SK-N-SH (cell line): ENCODE results near the gene MYOG. TPM values are rescaled to one million over a fixed set of nuclear protein-coding genes. Genes with fewer than 3 reads are reported as not detected.

Experiments used
- CTCF ChIA-PET: fragments of 300-600, 350-600 bp; formaldehyde crosslinking; extraction: SDS; loops from one replicate; lab custom pipeline; 2021; lab: Yijun Ruan, JAX
- POLR2A ChIA-PET: fragments of 350-600 bp; sonication (Branson Sonifier 250); formaldehyde crosslinking; extraction: SDS; loops from one replicate; lab custom pipeline; 2020; ENCODE audit warnings: antibody characterized with exemption, inconsistent platforms; lab: Yijun Ruan, JAX
- DNase-seq: peaks from one replicate; pipeline ENCODE4 v3.0.0; 2012
- H2AFZ ChIP-seq: fragments of 200-600 bp; sonication (generic); 2 replicates; pipeline ENCODE4 v1.8.1; 2016; ENCODE audit warnings: antibody characterized with exemption, mild to moderate bottlenecking, low read depth
- H3F3A ChIP-seq: fragments of 200-600 bp; sonication (generic); replicated peaks from 2 replicates; pipeline ENCODE3; 2016; ENCODE audit warnings: antibody characterized with exemption, mild to moderate bottlenecking; ENCODE audit not compliant: insufficient read depth
- H3K27ac ChIP-seq, 2 experiments: fragments of 200-500 bp in 1 of 2; fragments of 200-600 bp in 1 of 2; sonication (Bioruptor generic) in 1 of 2; sonication (generic), shearing (Covaris generic) in 1 of 2; 2 replicates each; pipeline versions ENCODE4 v1.5.1 to v1.6.1; 2014 to 2016; ENCODE audit warnings: low read depth in 2 of 2, inconsistent platforms in 1 of 2, low read length in 1 of 2, mild to moderate bottlenecking in 1 of 2, mixed read lengths in 1 of 2
- H3K27me3 ChIP-seq: fragments of 200-600 bp; sonication (generic), shearing (Covaris generic); 2 replicates; pipeline ENCODE4 v1.6.1; 2016; ENCODE audit warnings: mixed run types; ENCODE audit not compliant: insufficient read depth
- H3K36me3 ChIP-seq, 2 experiments: fragments of 200-500 bp in 1 of 2; fragments of 200-600 bp in 1 of 2; sonication (Bioruptor generic) in 1 of 2; sonication (generic) in 1 of 2; replicated peaks in 1 of 2; 2 replicates each; pipeline versions ENCODE3 to v1.5.1; 2014 to 2016; ENCODE audit warnings: low read length in 1 of 2, mild to moderate bottlenecking in 1 of 2; ENCODE audit not compliant: insufficient read depth in 2 of 2, control insufficient read depth in 1 of 2
- H3K4me1 ChIP-seq, 2 experiments: fragments of 200-500 bp in 1 of 2; fragments of 200-600 bp in 1 of 2; sonication (Bioruptor generic) in 1 of 2; sonication (generic), shearing (Covaris generic) in 1 of 2; 2 replicates each; pipeline versions ENCODE4 v1.5.1 to v1.6.1; 2014 to 2016; ENCODE audit warnings: low read depth in 1 of 2, low read length in 1 of 2, mixed run types in 1 of 2; ENCODE audit not compliant: insufficient read depth in 2 of 2, control insufficient read depth in 1 of 2
- H3K4me2 ChIP-seq: fragments of 200-600 bp; sonication (generic), shearing (Covaris generic); 2 replicates; pipeline ENCODE4 v1.6.1; 2017; ENCODE audit warnings: mixed run types
- H3K4me3 ChIP-seq, 2 experiments: fragments of 200-500 bp in 1 of 2; fragments of 200-600 bp in 1 of 2; sonication (Bioruptor generic) in 1 of 2; sonication (generic), shearing (Covaris generic) in 1 of 2; 2 replicates each; pipeline versions ENCODE4 v1.5.1 to v1.8.1; 2014 to 2016; ENCODE audit warnings: low read depth in 2 of 2, inconsistent platforms in 1 of 2, low read length in 1 of 2, mild to moderate bottlenecking in 1 of 2, mixed read lengths in 1 of 2, moderate library complexity in 1 of 2
- H3K79me2 ChIP-seq: fragments of 200-600 bp; sonication (generic); 2 replicates; pipeline ENCODE4 v1.8.1; 2017; ENCODE audit warnings: mild to moderate bottlenecking; ENCODE audit not compliant: insufficient read depth
- H3K9ac ChIP-seq: fragments of 200-600 bp; sonication (generic); 2 replicates; pipeline ENCODE4 v1.6.1; 2017; ENCODE audit warnings: mixed run types
- H3K9me2 ChIP-seq: fragments of 200-600 bp; sonication (generic); 2 replicates; pipeline ENCODE4 v1.6.1; 2017; ENCODE audit warnings: mixed run types
- H3K9me3 ChIP-seq: fragments of 200-600 bp; sonication (generic); 2 replicates; pipeline ENCODE4 v1.6.1; 2017; ENCODE audit warnings: mixed run types, mild to moderate bottlenecking, moderate library complexity
- H4K20me1 ChIP-seq: fragments of 200-600 bp; sonication (generic); 2 replicates; pipeline ENCODE4 v1.6.1; 2017; ENCODE audit warnings: mild to moderate bottlenecking, mixed run types; ENCODE audit not compliant: insufficient read depth
- CHD2 ChIP-seq: fragments of 150-350 bp; IDR thresholded peaks from 2 replicates; pipeline ENCODE4 v1.6.1; 2018; ENCODE audit warnings: low read length; ENCODE audit not compliant: partially characterized antibody
- MXI1 ChIP-seq: IDR thresholded peaks from 2 replicates; pipeline ENCODE4 v1.6.1; 2012; ENCODE audit warnings: mild to moderate bottlenecking, low read depth, low read length, improper control_type of control experiment
- NFIC ChIP-seq: IDR thresholded peaks from 2 replicates; pipeline ENCODE4 v1.4.0; 2012; ENCODE audit warnings: borderline replicate concordance
- RAD21 ChIP-seq: IDR thresholded peaks from 2 replicates; pipeline ENCODE4 v1.6.1; 2012; ENCODE audit warnings: mild to moderate bottlenecking, low read length
- SMC3 ChIP-seq: IDR thresholded peaks from 2 replicates; pipeline ENCODE4 v1.6.1; 2012; ENCODE audit warnings: low read depth, low read length, improper control_type of control experiment
- TAF1 ChIP-seq: IDR thresholded peaks from 2 replicates; pipeline ENCODE4 v1.6.1; 2012; ENCODE audit warnings: low read depth, mild to moderate bottlenecking, low read length, moderate library complexity, borderline replicate concordance
- WGBS: methylation state at CpG from one replicate; pipeline ENCODE4 v1.1.6; 2017; ENCODE audit warnings: low lambda C conversion rate; 5-methylcytosine and 5-hydroxymethylcytosine counted together
- polyA plus RNA-seq, 3 experiments: library from polyadenylated mRNA; depleted of rRNA; stranded (reverse); fragments of >200 nt; gene quantifications; 2 replicates each; pipeline ENCODE4 v1.2.3, GENCODE V29; 2012
- TF ChIP-seq, protein P1 (sequence below): IDR thresholded peaks from 2 replicates; pipeline ENCODE4 v1.6.1; 2012; ENCODE audit warnings: mild to moderate bottlenecking, low read depth, low read length, moderate library complexity
- TF ChIP-seq, protein P2 (sequence below): fragments of 150-350 bp; IDR thresholded peaks from 2 replicates; pipeline ENCODE4 v1.6.1; 2017; ENCODE audit warnings: antibody characterized with exemption, low read length, low read depth, borderline replicate concordance

MYOG gene
- polyA plus RNA-seq, 1 of the 3 experiments (the other 2 are of a cell fraction), result not detected

GRCh38 chr1:203090421-203091198 is 4.8 kb upstream of the MYOG start (continued):
- TF ChIP-seq, protein P1, sequence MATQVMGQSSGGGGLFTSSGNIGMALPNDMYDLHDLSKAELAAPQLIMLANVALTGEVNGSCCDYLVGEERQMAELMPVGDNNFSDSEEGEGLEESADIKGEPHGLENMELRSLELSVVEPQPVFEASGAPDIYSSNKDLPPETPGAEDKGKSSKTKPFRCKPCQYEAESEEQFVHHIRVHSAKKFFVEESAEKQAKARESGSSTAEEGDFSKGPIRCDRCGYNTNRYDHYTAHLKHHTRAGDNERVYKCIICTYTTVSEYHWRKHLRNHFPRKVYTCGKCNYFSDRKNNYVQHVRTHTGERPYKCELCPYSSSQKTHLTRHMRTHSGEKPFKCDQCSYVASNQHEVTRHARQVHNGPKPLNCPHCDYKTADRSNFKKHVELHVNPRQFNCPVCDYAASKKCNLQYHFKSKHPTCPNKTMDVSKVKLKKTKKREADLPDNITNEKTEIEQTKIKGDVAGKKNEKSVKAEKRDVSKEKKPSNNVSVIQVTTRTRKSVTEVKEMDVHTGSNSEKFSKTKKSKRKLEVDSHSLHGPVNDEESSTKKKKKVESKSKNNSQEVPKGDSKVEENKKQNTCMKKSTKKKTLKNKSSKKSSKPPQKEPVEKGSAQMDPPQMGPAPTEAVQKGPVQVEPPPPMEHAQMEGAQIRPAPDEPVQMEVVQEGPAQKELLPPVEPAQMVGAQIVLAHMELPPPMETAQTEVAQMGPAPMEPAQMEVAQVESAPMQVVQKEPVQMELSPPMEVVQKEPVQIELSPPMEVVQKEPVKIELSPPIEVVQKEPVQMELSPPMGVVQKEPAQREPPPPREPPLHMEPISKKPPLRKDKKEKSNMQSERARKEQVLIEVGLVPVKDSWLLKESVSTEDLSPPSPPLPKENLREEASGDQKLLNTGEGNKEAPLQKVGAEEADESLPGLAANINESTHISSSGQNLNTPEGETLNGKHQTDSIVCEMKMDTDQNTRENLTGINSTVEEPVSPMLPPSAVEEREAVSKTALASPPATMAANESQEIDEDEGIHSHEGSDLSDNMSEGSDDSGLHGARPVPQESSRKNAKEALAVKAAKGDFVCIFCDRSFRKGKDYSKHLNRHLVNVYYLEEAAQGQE, result no peak
- TF ChIP-seq MXI1 (no peak), NFIC (no peak), CHD2 (no peak), SMC3 (no peak), TAF1 (no peak)
- TF ChIP-seq, protein P2, sequence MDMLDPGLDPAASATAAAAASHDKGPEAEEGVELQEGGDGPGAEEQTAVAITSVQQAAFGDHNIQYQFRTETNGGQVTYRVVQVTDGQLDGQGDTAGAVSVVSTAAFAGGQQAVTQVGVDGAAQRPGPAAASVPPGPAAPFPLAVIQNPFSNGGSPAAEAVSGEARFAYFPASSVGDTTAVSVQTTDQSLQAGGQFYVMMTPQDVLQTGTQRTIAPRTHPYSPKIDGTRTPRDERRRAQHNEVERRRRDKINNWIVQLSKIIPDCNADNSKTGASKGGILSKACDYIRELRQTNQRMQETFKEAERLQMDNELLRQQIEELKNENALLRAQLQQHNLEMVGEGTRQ, result no peak

- no peak overlapping the region for H3K27ac ChIP-seq
- H3K36me3 ChIP-seq, result no peaks in the 10 kb centered on the region
- CTCF ChIA-PET, result interaction anchor here (0.5 to 1.3 kb wide), 3 partner anchors 127 to 147 kb away, joined by 3 read pairs; no protein-coding TSS in a partner anchor
- no peaks in the 10 kb centered on the region for H3K79me2 ChIP-seq
- TF ChIP-seq, protein P1, result no peak
- no peak for TF ChIP-seq RAD21
- H3K9ac ChIP-seq, result no peak overlapping the region
- no peaks in the 10 kb centered on the region for H3K9me2 ChIP-seq
- WGBS, result 69% methylated on average over 4 of the region's 7 CpGs
- no peak overlapping the region for H3K4me3 ChIP-seq
- no peak overlapping the region for H3K4me2 ChIP-seq
- H2AFZ ChIP-seq, result no peak overlapping the region
- DNase-seq, result no peak
- 0 out of 2 replicates have a peak, but pooled peaks cover under 1% of the 10 kb centered on the region for H3K9me3 ChIP-seq
- POLR2A ChIA-PET, result no interaction called here
- H3K4me1 ChIP-seq, result no peaks in the 10 kb centered on the region; a peak in 1 of 4 replicates
- H3F3A ChIP-seq, result no peaks in the 10 kb centered on the region
- no peaks in the 10 kb centered on the region; the same call in 1 of the 2 replicates for H3K27me3 ChIP-seq
- H4K20me1 ChIP-seq, result no peaks in the 10 kb centered on the region
Measured at GRCh38 chr1:203089651-203090045, 3.8 kb upstream of the MYOG start.
